Stimulated activated CD8-positive, alpha-beta memory T cell treated with anti-CD3 and anti-CD28 coated beads, Interleukin-15, amount 100 ng/mL, for 4 hours (primary cell): Measurements from ENCODE around the gene STYXL1.
"Not testable (repeated sequence)": the region's sequence is repeated elsewhere in the genome, so short reads cannot be mapped to it uniquely, and the experiment has no call there.

Experiments
- DNase-seq, 2 donors: peaks; one replicate each; pipeline ENCODE4 v3.0.0-alpha.2; 2020; ENCODE audit warnings: low read depth in 2 of 2

STYXL1 gene

GRCh38 chr7:76047811-76048667 lies at the start of gene STYXL1, which contains the start of gene MDH2:
TSS of gene STYXL1 (minus strand) at chr7:76048000. CDS start at chr7:76030523, 17,477 bp downstream.
TSS of gene MDH2 (plus strand) at chr7:76048106. CDS start at chr7:76048161, 55 bp downstream.
- DNase-seq: peak; percentile 76 to 78

GRCh38 chr7:76095908-76096307 lies 48.1 kb upstream of the STYXL1 start:
- no peak for DNase-seq

- DNase-seq: not testable (repeated sequence)
Measured at GRCh38 chr7:76094326-76094725, 46.5 kb upstream of the STYXL1 start.

GRCh38 chr7:76093531-76093930 lies 45.7 kb upstream of the STYXL1 start:
- not testable (repeated sequence) for DNase-seq

GRCh38 chr7:76091506-76091905 lies 43.7 kb upstream of the STYXL1 start:
- no peak for DNase-seq

- DNase-seq: no peak
Measured at GRCh38 chr7:76089865-76090475, 42.2 kb upstream of the STYXL1 start.

GRCh38 chr7:76087362-76087791 lies 39.6 kb upstream of the STYXL1 start:
- not testable (repeated sequence) for DNase-seq

- DNase-seq: no peak
Measured at GRCh38 chr7:76086070-76086469, 38.3 kb upstream of the STYXL1 start.

GRCh38 chr7:76084115-76084514 lies 36.3 kb upstream of the STYXL1 start:
- DNase-seq: not testable (repeated sequence)

GRCh38 chr7:76080204-76080603 lies 32.4 kb upstream of the STYXL1 start:
- no peak for DNase-seq

- no peak for DNase-seq
Measured at GRCh38 chr7:76077435-76077834, 29.6 kb upstream of the STYXL1 start.

GRCh38 chr7:76076995-76077394 lies 29.2 kb upstream of the STYXL1 start:
- no peak for DNase-seq

- no peak for DNase-seq
Measured at GRCh38 chr7:76074972-76075370, 27.2 kb upstream of the STYXL1 start.

GRCh38 chr7:76074306-76074971 lies 26.6 kb upstream of the STYXL1 start:
- DNase-seq: no peak

GRCh38 chr7:76073335-76073990 lies 25.7 kb upstream of the STYXL1 start:
- DNase-seq: no peak

GRCh38 chr7:76072243-76073148 lies 24.7 kb upstream of the STYXL1 start:
- no peak for DNase-seq

GRCh38 chr7:76071316-76072242 lies 23.8 kb upstream of the STYXL1 start:
- DNase-seq: no peak

GRCh38 chr7:76069238-76069638 lies 21.4 kb upstream of the STYXL1 start:
- DNase-seq: no peak

GRCh38 chr7:76066716-76067503 lies 19.1 kb upstream of the STYXL1 start:
- no peak for DNase-seq
